HG02623 (cell line): ENCODE results near the gene RAB12.
"Not testable (repeated sequence)": the region's sequence is repeated elsewhere in the genome, so short reads cannot be mapped to it uniquely, and the experiment has no call there.

Source experiments
- ATAC-seq: cut with Tn5 transposase; IDR thresholded peaks from one replicate; pipeline ENCODE4 v1.9.1; 2021; ENCODE audit warnings: moderate library complexity; ENCODE audit not compliant: unreplicated experiment

The RAB12 gene

DNA sequence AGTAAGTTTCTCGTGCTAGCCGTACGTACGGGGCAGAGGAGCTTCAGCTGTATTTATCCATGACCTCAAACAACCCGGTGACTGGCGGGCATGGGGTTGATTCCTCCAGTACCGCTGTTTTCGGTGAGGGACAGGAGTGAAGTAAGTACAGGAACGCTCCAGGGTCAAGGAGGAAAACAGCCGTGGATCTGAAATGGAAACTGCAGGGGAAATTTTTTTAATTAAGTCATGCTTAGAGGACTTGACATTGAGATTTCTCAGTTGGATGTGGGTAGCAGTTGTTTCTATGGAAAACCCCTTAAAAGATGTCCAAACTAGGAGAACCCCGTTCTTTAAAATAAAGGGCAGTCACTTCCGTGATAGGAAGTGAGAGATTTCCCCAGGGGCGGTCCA is 1.2 kb downstream of the RAB12 start:
- no peak for ATAC-seq

DNA sequence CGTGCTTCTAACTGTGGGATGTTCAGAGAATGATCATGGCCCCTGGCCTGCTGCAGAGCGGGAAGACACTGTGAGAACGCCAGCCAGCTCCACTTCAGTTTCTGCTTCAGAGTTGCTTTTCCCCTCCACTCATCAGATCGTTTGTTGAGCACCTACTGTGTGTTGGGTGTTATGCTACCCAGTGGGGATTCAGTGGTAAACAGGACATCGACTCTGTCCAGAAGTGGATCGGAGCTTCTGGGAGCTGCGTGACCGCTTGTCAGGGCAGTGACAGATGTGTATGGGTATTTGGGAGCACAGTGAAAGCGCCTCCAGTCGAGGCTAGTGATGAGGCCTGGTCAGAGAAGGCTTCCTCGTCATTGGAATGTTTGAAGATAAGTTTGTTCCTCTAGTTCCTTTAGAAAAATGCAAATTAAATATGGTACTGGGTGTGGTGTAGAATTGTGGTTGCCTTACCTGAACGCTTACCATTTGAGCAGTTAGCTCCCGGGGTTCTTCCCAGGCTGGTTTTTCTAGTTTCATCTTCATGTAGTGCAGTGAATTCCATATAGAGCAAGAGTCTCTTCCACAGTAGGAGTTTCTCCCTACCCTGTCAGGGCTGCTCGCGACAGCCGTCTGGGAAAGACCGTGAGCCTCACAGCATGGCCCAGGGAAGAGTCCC is 2.8 kb downstream of the RAB12 start:
- no peak for ATAC-seq

DNA sequence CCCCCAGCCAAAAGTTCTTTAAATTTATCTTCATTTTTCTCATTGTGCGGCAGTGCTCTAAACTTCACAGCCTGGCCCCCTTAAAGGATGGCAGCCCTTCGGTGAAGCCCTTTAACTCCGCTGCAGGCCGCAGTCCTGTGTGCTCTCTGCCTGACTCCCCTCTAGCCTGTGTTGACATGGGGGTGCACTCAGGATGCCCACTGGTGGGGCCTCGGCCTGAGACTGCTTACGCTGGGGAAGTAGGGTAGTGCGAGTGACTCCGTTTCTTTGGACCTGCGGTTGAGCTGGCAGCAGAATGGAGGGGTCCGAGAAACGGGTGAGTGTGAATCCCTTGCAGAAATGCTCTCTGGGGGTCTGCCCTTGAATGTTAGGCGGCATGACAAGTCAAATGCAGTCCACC is 5.6 kb downstream of the RAB12 start:
- ATAC-seq = no peak

DNA sequence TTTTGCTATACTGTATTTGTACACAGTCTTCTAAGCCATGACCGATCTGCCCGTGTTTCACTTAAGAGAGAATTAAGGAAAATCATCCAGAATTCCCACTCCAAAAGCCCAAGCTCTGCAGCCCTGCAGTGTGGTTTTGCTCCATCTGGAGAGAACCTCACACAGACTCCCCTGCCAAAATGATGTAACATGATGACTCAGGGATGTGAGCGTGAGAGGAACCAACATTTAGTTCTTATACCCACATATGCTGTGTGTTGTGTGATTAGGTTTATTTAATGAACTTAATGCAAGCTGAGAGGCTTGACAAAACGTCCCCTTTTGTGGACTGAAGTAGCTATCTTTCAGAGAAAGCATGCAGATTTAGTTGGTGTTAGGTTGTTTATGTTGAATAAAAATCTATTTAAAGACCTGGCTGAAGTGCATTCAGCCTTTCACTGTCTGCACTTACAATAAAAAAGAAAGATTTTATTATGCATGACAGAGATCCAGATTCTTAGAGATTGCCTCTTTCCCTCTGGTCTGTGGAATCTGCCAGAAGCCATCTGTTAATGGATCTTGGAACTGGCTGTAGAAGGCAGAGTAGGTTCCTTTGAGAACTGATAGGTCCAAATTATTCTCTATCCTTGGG is 6.3 kb downstream of the RAB12 start:
- ATAC-seq = no peak

DNA sequence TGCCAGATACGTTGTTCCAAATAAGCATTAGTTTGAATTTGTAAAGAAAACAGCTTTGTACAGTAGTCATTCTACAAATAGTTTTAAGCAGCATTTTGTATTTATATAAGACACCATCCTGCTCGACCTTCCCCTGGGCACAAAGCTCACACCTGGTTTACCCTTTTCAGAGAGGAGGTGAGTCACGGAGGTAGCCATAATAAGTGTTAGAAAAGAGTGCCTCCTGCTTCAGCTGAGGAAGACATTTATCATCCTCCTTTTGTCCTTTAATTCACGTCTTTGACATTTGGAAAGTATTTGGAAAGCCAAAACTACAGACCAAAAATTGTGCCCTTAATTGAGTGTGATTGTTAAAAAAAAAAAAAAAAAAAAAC is 6.8 kb downstream of the RAB12 start:
- ATAC-seq = no peak

DNA sequence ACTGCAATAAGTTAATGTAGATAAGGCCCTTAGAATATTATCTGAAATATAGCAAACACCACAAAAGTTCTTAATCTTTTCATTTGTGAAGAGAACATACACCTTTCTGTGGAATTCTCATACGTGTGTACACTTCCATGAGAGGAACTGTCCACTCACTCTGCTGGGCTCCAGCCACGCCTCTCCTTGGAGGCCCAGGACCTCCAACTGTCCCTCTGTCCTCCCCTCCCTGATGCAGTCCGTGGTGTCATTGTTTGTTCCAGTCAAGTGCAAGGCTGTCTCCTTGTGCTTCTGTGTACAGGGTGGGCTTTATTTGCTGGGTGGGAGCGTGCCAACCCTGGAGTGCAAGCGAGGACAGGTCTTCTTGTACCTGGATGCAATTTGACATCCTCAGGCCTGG is 8.7 kb downstream of the RAB12 start:
- ATAC-seq = no peak

DNA sequence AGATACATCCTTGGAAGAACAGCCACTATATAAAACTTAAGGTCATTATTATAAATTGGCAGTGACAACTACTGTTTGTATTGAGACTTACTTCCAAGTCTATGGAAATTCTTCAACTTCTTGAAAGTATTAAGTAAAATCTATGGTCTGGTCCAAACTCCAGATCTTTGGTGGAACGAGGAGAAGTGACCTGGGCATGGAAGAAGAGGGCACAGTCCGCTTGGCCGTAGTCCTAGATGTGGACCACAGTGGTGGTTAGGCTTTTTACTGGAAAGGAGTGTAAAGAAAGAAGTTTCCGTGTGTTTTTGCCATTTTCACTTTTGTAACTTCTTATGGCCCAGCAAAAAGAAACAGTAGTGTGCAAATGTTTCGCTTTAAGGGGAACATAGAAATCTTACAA is 9.8 kb downstream of the RAB12 start:
- ATAC-seq = no peak

DNA sequence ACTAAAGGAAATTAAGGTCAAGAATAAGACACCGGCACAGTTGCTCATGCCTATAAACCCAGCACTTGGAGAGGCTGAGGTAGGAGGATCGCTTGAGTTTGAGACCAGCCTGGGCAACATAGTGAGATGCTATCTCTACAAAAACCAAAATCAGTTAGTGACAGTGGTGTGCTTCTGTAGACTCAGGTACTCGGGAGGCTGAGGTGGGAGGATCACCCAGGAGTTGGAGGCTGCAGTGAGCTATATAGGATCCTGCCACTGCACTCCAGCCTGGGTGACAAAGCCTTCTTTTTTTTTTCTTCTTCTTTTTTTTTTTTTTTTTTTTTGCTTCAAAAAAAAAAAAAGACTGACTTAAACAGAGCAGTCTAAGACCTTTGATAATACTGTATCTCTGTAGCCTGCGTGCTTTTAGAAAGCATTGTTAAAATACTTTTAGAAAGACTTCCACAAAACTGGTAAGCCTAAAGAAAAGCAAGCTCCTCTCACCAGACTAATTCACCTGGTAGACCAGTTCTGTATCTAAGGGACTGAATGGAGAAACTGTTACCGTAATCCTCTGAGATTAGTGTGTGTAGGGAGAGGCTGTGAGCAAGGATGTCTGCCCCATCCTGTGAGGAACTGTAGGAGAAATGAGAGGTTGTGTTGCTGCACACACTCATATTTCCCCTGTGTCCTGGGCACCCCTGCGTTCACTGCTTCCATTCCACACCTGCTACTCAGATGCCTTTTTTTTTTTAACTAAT is 10.8 kb downstream of the RAB12 start:
- no peak for ATAC-seq

DNA sequence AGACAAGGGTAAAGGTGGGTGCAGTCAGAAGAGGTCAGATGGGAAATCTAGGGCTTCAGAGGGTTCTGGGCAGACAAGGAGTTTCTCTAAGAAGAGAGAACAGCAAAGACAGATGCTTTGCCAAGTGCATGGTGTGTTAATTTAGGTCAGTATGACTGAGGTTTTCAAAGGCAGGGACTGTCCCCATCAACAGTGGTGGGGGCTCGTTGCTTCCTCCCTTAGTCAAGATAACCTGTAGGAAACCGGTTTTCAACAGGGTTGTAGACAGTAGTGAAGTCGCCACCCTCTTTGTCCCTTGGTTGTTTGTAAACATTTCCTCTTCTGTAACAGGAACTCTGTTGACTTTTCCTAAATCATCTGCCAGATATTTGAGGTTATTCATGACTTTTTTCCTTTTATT is 11.6 kb downstream of the RAB12 start:
- no peak for ATAC-seq

DNA sequence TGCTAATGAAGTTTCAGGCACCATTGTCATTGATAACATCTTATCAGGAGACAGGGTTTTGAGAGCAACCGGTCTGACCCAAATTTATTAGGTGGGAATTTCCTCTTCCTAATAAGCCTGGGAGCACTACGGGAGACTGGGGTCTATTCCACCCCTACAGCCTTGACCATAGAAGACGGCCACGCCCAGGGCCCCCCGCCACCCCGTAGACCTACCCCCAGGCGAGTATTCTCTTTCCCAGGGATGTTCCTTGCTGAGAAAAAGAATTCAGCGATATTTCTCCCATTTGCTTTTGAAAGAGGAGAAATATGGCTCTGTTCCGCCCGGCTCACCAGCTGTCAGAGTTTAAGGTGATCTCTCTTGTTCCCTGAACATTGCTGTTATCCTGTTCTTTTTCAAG is 13.4 kb downstream of the RAB12 start:
- ATAC-seq = not testable (repeated sequence)

DNA sequence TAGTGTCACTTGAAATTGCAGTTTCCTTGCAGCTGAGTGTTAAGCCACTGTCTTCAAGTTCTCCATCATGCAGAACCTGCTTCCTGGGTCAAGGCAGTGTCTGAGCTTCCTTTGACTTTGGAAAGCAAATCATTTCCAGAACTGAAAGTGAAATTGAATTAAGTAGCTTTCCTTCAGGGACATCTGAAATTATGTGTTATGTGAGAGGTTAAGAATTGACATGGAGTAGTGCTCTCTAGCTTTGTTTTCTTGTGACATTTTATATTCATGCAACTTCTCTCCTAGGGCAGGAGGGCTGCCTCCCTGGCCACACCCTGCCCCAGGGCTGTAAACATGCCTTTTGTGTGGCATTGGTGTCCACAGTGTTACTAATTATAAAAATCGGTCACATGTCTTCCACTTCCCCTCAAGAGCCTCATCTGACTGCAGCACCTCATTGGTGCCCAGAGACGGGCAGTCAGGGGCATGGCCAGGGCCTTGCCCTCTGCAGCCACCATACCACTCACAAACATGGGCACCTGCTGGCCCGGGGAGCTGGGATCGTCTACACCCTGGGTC is 14.4 kb downstream of the RAB12 start:
- peak; percentile 68 for ATAC-seq

DNA sequence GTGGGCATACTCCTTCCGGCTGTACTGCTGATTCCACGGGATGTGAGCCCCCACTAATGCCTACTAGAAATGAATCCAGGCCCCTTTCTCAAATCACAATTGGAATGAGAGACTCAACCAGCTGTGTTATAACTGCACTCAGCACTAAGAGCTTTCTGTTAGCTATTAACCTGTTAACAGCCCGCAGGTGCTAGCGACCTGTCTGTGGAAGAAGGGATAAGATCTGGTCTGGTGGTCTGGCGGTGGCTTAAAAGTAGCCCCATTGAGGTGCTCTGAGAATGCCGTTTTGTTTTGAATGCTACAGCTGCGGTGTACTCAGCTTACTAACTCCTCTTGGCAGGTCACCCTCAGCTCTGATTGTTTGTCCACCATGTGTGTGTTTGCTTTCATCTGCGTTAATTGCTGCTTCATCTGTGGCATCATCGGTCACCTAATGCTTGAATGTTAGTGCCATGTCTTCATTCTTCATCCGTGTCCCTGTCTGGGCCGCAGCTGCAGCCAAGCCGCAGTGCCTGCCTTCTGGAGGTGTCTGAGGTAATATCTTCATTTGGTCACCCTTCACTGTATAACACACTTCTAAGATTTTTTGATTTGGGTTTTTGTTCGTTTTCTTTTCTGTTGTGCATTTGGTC is 16.3 kb downstream of the RAB12 start:
- ATAC-seq = no peak

DNA sequence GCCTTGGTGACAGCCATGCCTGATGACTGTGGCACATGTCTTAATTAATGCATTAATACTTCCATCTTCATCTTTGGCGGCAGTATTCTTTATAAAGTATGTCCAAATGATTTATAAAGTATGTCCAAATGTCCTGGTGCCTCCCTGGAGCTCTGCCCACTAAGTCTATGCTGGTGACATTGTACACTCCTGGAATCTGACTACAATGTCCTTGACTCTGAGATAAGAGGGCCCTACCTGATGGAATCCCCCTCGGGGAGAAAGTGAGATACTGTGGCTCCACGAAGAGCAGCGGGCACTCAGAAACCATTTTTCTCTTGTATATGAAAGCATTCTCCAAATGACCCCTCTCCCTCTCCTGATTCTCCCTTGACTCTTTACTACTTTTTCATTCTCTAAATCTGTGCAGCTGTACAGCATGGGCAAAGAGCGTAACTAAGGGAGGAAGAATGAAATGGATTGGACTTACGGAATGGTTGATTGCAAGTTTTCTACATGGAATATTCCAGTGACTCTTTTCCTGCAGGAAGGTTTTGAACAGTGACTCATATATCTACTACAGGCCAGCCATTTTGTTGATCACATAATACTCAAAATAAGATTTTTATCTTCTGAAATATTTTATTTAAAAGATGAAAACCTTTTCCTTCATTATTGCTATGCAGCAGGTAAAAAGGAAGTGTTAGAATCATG is 17.3 kb downstream of the RAB12 start:
- no peak for ATAC-seq

DNA sequence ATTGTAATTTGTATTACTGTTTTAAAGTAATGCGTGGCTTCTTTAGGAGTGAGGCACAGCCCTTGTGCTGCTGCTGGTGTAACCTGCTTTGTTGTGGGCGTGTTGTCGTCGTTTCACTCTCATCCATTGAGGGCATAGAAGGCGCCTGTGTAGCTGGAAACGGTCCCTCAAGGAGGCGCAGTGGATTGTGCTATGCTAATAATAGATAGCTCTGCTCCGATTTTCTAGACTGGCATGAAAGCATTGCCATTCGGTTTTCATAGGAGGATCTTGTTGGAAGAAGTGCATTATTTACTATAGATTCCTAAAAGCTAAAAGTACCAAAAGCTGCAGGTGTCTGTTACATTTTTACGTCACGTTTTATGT is 17.9 kb downstream of the RAB12 start:
- no peak for ATAC-seq

DNA sequence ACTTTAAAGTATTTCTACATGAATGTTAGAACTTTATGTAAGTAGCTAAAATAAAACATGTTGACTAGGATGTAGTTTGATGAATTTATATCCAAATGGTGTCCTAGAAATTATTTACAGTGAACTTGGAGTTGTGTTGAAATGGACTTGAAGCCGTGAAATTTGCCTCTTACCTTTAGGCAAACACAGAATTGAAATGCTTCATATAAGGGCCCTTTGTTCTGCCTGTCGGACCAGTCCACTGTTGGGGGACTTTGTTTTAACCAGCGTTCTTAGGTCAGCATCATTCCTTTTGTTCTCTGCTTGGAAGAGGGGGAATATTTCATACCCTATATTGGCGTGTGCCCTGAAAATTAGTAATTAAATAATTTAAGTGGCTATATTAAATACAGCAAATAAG is 18.3 kb downstream of the RAB12 start:
- no peak for ATAC-seq

DNA sequence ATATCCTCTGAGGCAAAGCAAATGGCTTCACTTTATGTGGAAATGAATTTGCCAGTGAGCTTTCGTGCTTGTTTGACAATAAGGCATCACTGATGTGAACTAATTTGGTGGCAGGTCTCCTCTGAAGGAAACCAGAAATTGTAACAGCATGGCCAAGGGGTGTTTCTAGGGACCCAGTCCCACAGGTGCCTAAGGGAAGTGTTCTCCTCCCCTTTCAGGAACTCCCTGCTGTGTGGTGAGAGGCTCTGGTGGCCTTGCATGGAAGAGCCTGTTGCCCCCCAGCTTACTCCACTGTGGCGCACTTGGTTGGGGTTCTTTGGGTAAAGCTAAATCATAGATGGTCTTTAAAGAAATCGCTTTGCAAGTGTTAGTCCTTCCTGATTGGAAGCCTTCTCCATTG is 20.4 kb downstream of the RAB12 start:
- ATAC-seq = no peak

DNA sequence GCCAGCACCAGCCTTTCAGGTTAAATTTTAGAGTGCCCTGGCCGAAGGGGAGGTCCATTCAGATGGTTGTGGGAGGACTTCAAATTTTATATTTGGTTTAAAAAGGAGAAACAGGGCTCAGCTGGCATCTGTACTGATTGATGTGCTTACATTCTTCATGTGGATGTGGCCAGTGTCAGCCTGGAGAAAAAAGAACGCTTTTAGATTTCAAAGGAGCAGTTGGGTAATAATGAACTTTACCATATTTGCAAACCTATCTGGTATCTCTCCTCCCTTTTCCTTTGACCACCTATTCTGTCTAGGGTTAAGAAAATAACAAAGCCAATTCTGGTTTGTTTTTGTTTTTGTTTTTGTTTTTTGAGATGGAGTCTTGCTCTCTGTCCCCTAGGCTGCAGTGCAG is 21.3 kb downstream of the RAB12 start:
- ATAC-seq = no peak

DNA sequence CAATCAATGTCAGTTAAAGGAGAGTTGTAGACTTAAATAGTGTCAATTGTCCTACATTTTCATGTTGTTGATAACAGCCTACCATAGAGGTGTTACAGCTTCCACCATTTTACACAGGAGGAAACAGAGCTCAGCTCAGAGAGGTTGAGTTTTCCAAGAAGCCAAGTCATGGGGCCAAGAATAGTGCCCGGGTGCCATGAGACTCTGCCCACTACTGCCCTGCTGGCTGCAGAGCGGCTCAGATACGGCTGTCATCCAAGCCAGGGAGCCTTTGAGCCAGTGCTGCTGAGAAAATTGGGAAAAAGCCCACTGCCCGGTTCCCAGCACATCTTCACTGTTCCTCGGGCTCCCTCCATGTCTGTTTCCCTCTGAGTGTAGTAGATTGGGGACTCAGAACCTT is 22.0 kb downstream of the RAB12 start:
- no peak for ATAC-seq

DNA sequence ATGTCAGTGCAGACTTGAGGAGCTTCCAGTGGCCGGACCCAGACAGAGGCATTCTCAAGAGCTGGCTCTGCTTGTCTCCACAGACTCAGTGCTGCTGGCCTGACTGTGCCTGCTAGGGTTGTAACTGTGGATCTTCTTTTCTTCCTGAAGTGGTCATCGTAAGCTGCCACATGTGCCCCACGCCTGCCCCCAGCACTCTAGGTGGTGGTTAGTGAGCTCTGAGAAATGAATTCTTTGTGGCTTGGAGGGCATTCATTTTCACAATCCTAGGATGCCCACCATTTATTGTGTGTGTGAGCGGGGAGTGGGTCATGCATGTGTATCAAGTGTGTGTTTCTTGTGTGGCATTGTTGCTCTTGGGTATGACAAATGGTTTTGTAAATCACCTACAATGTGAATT is 23.1 kb downstream of the RAB12 start:
- ATAC-seq = no peak

DNA sequence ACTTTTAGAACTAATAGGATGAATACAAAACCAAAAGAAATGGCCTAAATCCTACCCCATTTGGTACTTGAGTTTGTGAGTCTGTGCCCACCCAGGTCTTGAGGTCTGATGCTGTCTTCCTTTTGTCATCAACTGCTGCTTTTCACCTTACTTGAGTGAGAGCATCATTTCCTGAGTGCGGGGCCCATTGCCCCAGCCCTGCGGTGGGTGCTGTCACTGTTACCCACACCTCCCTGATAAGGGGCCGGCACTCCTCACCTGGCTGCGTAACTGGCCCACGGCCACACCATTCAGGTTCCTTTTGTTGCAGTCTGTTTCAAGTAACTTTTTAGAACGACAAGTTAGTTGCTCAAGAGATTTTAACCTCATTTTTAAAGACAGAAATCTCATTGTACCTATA is 25.3 kb downstream of the RAB12 start:
- no peak for ATAC-seq

DNA sequence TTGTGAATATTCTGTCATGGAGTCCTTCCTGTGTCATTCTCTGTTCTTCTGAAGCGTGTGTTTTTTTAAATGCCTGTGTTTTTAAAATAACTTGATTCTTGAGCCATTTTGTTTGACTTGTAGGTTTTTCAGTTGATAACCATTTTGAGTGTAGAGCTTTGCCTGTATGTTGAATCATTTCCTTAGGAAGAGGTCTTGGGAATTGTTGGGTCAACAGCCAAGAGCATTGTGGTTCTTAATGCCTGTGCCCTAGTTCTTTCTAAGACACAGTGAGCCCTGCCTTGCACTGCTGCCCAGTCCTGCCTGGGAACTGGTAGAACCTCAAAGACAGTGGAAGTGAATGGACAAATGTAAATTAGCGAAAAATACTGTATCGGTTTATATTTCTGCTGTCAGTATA is 25.9 kb downstream of the RAB12 start:
- ATAC-seq = no peak
